OCI-M2 (cell line): ENCODE measurements around the gene CCT3.
"Not testable (repeated sequence)": the region's sequence is repeated elsewhere in the genome, so short reads cannot be mapped to it uniquely, and the experiment has no call there.

Experiments used
- DNase-seq: peaks from one replicate; lab custom pipeline; 2025; ENCODE audit not compliant: unreplicated experiment; lab: John Stamatoyannopoulos, UW

The CCT3 gene

DNA sequence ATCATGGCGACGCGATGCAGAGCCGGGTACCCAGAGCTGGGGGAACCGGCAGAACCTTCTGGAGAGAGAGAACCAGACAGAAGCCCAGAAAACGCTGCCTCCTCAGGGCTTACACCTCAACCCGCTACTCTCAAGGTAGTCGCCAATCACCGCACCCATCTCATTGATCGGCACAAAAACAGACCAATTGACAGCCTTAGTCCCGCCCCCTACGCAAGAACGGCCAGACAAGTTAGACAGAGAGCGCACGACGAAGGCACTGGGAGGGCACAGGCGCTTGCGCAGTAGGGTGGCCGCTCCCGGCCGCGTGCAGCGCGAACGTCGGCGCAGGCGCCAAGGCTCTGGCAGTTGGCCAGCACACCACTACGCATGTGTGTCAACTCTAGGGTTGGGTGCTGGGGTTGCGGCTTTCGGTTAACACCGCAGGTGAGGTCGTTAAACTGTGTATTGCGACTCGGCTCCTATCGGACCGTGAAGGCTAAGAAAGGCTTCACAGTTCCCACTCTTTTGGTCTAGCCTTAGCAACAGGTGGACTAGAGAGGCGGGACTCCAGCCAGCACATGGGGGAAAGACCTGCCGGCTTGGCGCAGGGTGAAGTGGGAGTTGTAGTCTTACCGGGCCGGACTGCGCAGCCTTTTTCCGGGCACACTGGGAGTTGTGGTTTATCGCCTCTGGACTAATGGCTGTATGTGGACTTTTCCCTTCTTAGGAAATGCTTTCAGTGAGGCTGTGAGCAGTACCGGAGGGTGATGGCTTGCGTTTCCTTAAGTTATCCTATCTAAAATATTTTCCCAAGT is at the start of gene CCT3, which contains the start of gene TSACC:
TSS of gene CCT3 (minus strand) at position 113 of the 797 bp plus-strand sequence. CDS start at position 5, 108 bp downstream.
TSS of gene TSACC (plus strand) at position 347 of the 797 bp plus-strand sequence. CDS start 1,232 bp downstream, outside the sequence.
- peak; percentile 92 for DNase-seq

DNA sequence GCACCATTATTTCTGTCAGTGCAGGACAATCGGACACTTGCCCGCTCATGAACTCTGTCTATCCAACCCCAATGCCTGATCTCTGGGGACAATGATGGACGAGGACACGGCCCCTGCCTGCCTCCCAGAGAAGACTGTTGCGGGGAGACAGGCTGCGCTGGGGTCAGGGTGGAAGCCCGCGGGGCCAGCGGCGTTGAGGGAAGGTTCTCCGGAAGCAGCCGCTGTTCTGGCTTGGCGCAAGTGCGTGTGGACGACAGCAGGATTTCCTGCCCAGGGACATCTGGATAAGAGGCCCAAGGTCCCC is 49.7 kb upstream of the CCT3 start:
- DNase-seq = no peak

GRCh38 chr1:156386949-156387869 is 49.1 kb upstream of the CCT3 start:
- no peak for DNase-seq

DNA sequence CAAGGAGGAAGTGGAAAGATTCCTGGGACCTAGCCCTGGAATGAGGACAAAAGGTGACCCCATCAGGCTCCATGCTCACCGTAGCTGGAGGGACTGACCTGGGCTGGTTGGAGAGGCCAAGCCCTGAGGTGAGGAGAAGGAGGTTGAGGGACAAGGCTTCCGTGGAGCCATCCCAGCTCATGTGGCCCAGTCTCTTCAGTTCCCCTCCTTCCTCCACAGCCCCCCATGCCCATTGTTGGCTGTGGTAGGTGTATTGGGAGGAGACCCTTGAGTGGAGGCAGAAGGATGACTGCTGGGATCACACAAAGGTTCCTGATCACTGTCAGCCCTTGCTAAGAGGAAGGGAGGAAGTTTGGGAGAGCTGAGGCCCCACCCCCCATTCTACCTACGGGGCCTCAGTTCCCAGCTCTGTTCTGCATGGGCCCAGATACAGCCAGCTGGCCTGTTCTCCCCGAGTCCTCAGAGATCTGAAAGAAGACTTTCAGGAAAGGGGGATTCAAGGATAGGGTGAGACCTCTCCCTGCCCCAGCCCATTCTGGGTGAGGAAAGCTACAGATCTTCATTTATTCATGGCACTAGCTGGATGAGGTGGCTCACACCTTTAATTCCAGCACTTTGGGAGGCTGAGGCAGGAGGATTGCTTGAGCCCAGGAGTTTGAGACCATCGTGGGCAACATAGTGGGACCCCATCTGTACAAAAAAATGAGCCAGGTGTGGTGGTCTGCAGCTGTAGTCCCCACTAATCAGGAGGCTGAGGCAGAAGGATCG is 48.2 kb upstream of the CCT3 start:
- DNase-seq = no peak

- DNase-seq = no peak
Measured at GRCh38 chr1:156385534-156386031, 47.5 kb upstream of the CCT3 start.

DNA sequence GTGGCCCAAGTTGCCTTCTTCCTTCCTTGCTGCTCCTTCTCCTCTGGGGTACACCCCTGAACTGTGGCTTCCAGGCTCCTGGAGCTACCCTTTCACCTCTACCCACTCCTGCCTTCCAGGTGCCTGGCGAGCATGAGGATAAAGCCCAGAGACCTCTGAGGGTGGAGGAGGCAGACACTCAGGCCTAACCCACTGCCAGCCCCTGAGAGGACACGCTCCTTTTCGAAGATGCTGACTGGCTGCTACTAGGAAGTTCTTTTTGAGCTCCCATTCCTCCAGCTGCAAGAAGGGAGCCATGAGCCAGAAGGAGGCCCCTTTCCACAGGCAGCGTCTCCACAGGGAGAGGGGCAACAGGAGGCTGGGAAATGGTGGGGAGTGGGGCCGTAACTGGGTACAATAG is 46.6 kb upstream of the CCT3 start:
- DNase-seq = no peak

DNA sequence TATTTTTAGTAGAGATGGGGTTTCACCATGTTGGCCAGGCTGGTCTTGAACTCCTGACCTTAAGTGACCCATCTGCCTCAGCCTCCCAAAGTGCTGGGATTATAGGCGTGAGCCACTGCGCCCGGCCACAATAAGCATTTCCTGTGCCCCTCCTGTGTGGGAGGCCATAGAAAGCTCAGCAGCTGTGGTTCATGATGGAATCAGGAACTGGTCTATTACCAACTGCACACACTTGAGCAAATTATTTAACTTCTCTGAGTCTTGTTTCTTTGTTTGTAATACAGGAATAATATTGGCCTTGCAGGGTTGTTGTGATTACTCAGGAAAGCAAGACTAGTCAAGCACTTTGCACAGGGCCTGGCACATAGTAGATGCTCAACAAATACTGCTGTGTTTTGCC is 45.9 kb upstream of the CCT3 start:
- no peak for DNase-seq

- no peak for DNase-seq
Measured at GRCh38 chr1:156383023-156383422, 44.9 kb upstream of the CCT3 start.

DNA sequence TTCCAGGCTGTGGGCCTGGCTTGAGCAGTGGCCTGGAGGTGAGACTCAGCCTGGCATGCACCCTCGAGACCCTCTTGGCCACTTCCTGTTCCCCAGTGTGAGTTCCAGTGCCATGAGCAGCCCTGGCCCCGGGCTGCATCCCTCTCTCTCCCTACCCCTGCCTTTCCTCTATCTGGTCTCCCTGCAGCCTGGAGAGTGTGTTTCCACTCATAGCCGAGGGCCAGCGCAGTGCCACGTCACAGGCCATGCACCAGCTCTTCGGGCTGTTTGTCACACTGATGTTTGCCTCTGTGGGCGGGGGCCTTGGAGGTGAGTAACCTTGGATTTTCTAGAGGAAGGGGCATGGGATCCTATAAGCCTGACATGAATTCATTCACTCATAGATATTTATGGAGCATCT is 44.5 kb upstream of the CCT3 start:
- no peak for DNase-seq

GRCh38 chr1:156379420-156380165 is 41.5 kb upstream of the CCT3 start:
- no peak for DNase-seq

- no peak for DNase-seq
Measured at GRCh38 chr1:156378557-156378956, 40.5 kb upstream of the CCT3 start.

- no peak for DNase-seq
Measured at GRCh38 chr1:156376958-156377919, 39.1 kb upstream of the CCT3 start.

- DNase-seq = no peak
Measured at GRCh38 chr1:156376146-156376545, 38.1 kb upstream of the CCT3 start.

- DNase-seq = no peak
Measured at GRCh38 chr1:156373546-156373945, 35.5 kb upstream of the CCT3 start.

GRCh38 chr1:156372876-156373275 is 34.8 kb upstream of the CCT3 start:
- no peak for DNase-seq

- DNase-seq = no peak
Measured at GRCh38 chr1:156372265-156372586, 34.1 kb upstream of the CCT3 start.

- no peak for DNase-seq
Measured at GRCh38 chr1:156371553-156372264, 33.6 kb upstream of the CCT3 start.

DNA sequence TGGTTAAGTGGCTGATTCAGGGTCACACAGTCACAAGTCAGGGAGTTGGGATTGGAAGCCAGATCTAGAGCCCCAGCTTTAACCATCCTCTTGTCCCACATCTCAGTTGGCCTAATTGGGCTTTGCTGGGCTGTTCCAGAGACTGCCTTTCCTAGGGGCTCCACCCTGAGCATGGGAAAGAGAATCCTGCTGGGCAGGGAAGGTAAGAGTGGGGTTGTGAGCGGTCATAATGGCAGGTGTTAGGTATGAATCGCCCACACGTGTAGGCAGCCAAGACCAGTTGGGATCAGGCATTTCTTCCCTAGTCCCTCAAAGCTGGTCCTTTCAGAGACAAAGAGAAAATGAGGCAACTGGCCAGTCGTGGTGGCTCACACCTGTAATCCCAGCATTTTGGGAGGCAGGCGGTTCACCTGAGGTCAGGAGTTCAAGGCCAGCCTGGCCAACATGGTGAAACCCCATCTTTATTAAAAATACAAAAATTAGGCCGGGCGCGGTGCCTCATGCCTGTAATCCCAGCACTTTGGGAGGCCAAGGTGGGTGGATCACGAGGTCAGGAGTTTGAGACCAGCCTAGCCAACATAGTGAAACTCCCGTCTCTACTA is 31.7 kb upstream of the CCT3 start:
- not testable (repeated sequence) for DNase-seq
